HG03571 (cell line): ENCODE data around the gene OR2A25.

Experiments
- ATAC-seq: cut with Tn5 transposase; IDR thresholded peaks from one replicate; pipeline ENCODE4 v1.9.1; 2021; ENCODE audit not compliant: unreplicated experiment

Gene OR2A25

DNA sequence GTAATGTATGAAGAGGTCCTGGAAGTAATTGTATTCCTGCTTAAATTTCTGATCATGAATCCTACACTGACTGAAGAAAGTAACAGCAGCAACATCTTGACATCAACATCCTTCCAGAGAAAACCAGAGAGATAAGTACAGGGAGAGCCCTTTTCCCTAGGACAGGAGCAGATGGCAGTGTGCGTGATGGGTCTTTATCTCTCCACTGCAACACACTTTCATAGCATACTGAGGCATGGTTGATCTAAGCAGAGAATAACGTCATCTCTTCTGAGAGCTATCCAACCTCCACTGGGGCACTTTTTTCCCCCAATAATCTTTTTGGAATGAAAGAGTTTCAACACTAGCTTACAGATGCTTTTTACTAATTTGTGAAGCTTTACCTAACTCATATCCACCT is 342 bp downstream of the OR2A25 start:
- no peak for ATAC-seq

DNA sequence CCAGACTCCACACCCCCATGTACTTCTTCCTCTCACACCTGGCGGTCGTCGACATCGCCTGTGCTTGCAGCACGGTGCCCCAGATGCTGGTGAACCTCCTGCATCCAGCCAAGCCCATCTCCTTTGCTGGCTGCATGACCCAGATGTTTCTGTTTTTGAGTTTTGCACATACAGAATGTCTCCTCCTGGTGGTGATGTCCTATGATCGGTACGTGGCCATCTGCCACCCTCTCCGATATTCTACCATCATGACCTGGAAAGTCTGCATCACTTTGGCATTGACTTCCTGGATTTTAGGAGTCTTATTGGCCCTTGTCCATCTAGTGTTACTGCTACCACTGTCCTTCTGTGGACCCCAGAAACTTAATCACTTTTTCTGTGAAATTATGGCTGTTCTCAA is 4.8 kb downstream of the OR2A25 start:
- ATAC-seq: no peak

DNA sequence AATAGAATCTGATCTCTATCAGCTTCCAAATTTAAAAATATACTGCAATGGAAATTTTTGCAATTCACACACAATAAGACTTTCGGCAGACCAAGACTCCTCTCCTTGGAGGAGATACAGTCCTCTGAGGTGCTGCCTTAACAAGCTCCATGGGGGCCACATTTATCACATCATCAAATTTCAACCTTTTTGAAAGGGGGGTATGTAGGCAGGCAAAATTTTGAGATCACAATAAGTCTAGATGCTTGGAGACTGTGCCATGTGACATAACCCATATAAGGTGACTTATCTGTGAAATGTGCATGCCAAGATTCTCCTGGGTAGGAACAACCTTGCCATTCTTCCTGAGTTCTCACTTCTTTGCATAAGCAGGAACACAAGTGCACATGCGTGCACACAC is 16.4 kb downstream of the OR2A25 start, which contains the start of gene OR2A12:
TSS of gene OR2A12 (plus strand) at position 301 of the 400 bp plus-strand sequence. CDS start 8,830 bp downstream, outside the sequence.
- ATAC-seq: no peak

DNA sequence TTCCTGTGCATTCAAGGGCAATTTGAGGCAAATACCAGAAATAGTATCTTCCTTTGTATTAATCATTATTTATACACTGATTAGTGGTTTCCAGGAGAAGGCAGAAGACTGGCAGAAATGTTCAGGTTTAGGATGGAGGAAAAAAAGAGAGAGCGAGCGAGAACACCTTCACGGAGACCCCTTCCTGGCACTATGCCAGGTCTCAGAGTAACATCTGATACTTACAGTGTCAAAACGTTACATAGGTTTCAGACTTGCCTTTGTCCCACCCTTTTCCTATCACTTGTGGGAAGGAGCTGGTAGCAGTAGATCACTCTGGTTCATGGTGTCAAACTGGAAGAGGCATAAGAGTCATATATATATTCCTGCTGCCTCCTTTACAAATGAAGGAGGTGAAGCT is 17.1 kb downstream of the OR2A25 start:
- ATAC-seq: no peak

DNA sequence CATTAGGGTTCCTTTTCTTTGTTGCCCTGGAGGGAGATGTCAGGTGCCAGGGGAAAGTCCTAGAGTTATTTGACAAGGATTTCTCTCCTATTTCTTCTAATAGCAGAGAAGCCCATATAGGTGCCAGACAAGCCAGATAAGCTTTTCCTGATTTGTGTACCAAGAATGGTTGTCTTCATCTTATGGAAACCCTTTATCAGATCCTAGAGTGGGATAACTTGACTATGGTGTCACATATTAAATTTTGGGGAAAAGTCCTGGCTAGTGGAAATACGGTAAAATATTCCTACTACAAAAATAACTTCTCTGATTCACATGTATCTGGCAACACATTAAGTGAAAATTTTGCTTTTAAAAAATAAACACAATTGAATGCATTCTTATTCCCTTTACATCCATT is 17.6 kb downstream of the OR2A25 start:
- no peak for ATAC-seq

DNA sequence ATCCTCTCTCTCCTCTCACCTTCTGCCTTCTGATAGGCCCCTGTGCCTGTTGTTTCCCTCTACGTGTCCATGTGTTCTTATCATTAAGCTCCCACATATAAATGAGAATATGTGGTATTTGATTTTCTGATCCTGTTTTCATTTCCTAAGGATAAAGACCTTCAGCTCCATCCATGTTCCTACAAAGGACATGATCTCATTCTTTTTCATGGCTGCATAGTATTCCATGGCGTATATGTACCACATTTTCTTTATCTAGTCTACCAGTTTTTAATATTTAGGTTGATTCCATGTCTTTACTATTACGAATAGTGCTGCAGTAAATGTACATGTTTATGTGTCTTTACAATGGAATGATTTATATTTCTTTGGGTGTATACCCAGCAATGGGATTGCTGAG is 21.1 kb downstream of the OR2A25 start:
- ATAC-seq: no peak

DNA sequence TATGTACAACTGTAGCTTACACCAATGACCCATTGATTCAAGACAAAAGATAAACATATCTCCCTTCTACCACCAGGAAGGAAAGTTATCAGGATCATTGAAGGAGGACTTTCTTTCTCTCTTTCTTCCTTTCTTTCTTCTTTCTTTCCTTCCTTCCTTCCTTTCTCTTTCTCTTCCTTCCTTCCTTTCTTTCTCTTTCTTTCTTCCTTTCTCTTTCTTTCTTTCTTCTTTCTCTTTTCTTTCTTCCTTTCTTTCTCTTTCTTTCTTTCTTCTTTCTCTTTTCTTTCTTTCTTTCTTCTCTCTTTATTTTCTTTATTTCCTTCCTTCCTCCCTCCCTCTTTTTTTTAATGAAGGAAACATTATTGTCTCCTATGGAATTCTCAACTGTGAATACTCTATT is 29.2 kb downstream of the OR2A25 start:
- ATAC-seq: no peak

DNA sequence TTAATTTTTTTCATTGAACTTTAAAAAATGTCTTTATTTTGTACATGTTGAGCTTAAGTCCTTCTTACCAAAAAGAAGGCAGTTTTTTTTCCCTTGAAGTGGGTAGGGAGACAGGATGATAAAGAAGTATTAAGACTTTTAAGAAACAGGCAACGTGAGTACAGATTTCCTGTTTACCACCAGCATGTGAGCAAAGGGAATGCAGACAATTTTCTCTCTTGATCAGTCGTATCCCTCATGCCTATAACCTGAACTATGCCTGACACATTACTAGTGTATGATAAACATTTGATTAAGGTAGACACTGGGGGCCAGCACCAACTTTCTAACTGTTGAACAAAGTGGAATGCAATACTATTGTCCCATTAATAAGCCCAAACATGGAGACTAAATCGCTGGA is 31.0 kb downstream of the OR2A25 start:
- no peak for ATAC-seq

DNA sequence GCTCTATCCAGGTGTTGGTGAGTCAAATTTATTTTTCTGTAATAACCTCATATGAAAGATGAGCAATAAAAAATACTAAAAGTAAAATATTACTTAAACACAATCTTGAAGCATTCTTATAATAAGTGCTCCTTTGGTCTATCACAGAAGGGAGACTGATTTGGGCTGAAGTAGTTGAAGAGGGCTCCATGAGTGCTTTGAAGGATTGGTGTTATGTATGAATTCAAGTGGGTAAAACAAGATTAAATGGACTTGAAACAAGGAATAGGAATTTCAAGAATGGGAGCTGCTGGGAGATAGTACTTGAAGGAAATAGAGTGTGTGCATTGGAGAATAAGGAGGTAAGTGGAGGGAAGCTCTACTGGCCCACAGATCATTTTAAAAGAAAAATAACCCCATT is 32.4 kb downstream of the OR2A25 start:
- no peak for ATAC-seq

DNA sequence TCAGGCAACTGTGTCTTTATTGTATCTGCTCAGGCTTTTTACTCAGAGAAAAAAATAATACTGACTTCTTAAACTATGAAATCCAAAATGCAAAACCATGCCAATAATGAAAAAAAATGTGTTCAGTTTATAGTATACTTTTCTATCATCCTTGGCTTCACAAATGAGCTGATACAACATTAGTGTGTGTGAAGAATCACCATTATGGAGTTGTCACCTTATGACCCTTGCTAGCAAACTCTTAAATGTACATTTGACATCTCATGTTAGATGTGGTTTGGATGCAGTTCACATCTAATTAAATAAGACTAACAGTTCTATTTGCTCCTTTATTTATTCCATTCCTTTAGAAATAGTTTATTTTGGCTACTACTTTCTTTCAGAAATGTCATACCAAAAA is 35.6 kb downstream of the OR2A25 start:
- ATAC-seq: no peak

DNA sequence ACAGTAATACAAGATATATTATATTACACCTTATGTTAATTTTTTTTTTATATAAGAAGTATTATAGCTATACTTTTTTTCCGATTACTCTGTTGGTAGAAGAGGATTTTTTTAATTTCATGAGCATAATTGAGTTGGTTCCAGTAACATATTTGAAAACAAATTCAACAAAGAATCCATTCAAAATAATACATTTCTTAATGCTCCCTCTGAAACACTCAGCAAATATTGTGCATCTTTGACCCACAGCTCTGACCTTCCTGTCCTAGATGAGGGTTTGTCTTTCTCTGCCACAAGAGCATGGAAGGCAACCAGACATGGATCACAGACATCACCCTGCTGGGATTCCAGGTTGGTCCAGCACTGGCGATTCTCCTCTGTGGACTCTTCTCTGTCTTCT is 39.7 kb downstream of the OR2A25 start, which contains the start of gene OR2A2:
TSS of gene OR2A2 (plus strand) at position 301 of the 400 bp plus-strand sequence. CDS start at position 301, 0 bp downstream.
- no peak for ATAC-seq

DNA sequence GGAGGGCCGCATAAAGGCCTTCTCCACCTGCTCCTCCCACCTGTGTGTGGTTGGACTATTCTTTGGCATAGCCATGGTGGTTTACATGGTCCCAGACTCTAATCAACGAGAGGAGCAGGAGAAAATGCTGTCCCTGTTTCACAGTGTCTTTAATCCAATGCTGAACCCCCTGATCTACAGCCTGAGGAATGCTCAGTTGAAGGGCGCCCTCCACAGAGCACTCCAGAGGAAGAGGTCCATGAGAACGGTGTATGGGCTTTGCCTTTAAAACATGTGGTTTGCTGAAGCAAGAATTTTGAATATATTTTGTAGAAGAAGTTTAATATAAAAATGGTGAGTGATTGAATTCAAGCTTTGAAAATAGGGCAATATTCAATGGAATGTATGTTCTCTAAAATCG is 40.7 kb downstream of the OR2A25 start:
- ATAC-seq: no peak

DNA sequence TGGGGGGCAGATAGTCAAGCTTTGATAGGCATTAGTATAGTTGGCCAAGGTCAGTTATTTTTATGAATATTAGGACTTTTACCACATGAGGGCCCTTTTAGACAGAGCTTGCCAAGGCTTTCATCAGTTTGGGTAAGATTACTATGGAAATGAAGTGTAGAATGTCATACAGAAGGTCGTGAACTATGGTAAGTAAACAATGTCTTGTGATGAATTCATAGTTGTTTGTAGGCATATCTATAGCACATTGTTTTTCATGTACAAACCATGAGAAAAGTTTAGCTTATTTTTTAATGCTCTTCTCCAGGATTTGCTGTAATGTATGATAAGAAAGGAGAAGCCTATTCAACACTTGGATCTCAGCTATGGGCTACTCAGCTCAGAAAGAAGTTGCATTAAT is 44.0 kb downstream of the OR2A25 start:
- no peak for ATAC-seq

DNA sequence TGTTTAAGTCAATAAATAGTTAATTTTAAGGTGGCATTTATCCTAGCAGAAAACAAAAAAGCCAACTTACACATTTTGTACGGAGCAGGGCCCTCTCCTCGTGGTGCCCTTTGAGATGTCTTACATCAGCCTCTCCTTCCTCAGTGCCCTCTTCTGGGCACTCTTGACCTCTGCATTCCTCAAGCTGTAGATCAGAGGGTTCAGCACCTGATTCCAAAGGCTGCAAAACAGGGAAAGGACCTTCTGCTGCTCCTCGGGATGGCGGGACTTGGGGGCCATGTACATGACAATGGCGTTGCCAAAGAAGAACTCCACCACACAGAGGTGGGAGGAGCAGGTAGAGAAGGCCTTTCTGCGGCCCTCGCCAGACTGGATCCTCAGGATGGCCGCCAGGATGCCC is 48.7 kb downstream of the OR2A25 start:
- no peak for ATAC-seq

DNA sequence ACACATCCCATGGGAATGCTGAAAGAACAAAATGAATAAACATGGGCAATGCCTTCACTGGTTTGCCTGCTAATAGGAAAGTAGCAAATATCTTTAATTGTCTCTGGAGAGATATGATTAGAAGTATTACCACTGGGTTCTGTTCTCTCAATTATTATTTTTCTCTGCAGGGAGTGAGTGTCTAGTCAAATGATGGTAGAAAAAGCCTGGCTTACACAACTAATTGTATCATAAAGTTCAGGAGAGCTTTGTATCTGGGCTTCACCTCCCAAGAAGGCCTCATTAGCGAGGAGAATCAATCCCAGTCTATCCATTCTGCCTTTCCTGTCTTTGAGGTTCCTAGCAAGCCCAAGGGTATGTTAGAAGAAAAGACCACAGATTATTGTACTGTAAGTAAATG is 53.3 kb downstream of the OR2A25 start, which contains the start of gene OR2A14:
TSS of gene OR2A14 (plus strand) at position 301 of the 400 bp plus-strand sequence. CDS start 5,937 bp downstream, outside the sequence.
- ATAC-seq: no peak
